NCI-H1105 (cell line): ENCODE data around the gene CELF1.
A peak's percentile ranks its signal among the peaks of the same experiment; 100 is the strongest.
"Not testable (repeated sequence)": the region's sequence is repeated elsewhere in the genome, so short reads cannot be mapped to it uniquely, and the experiment has no call there.

Experiments used
- DNase-seq: peaks from one replicate; lab custom pipeline; 2025; lab: John Stamatoyannopoulos, UW

The CELF1 gene

DNA sequence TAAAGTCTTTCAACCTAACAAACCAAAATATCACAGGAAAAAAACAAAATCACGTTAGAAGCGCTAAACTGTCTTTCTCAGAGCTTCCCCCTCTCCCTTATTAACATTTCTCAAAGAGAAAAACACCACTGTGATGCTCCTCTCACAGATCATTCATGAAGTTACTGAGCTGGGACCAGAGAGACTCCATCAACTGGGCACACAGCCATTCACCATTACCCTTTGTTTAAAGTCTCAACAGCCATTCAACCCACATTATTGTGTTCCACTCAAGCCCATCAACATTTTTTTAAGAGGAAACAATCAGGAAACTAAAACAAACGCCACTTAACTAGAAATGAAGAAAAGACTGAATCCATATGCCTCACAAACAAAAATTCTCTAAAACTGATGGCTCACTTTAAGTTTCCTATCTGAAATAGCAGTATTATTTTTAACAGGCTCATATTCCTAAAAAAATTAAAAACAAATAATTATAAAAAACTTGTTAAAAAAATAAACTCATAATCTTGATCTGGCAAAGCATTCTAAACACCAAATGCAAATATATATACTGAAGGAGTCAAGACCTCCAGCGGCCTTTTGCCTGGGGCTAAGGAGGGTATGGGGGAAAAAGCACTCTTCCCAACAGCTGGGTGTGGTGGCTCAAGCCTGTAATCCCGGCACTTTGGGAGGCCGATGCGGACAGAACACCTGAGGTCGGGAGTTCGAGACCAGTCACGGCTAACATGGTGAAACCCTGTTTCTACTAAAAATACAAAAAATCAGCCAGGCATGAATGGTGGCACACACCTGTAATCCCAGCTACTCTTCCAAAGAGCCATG is 14.0 kb downstream of the CELF1 start:
- DNase-seq: peak; percentile 81

DNA sequence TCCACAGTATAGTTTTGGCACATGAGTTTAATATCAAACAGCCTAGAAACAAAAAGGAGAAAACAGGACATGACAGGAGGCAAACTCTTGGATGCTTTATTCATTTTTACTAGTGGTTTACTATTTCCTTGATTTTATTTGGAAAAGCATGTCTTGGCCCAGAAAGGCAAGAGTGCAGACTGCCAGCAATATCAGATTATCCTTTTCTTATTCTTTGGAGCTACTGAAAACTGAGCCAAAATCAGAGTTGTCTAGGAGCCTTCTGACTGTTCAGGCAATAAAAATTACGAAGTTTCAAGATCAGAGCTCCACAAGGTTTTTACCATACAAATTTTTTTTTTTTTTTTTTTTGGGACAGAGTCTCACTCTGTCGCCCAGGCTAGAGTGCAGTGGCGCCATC is 16.0 kb downstream of the CELF1 start:
- DNase-seq: no peak

DNA sequence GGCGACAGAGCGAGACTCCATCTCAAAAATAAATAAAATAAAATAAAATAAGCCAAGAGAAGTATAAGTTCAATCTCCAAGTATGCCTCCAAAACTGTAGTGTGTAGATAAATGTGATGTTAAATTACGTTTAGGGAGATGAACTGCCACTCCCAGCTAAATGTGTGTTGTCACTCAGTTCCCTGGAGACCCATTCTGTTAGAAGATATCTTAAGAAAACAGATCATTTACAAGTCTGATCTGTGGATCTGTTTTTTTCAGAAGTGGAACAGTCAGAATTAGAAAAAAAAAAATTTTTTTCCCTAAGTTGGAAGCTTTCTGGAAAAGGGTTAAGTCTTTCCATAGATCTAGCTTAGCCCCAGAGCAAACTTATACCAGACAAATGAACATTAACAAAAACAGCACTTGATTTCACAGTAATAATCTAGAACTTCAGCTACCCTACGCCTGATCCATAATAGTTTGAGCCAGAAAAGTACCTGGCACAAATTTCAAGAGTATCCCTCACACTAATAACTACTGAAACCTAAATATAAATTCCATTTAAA is 18.2 kb downstream of the CELF1 start:
- DNase-seq: no peak

DNA sequence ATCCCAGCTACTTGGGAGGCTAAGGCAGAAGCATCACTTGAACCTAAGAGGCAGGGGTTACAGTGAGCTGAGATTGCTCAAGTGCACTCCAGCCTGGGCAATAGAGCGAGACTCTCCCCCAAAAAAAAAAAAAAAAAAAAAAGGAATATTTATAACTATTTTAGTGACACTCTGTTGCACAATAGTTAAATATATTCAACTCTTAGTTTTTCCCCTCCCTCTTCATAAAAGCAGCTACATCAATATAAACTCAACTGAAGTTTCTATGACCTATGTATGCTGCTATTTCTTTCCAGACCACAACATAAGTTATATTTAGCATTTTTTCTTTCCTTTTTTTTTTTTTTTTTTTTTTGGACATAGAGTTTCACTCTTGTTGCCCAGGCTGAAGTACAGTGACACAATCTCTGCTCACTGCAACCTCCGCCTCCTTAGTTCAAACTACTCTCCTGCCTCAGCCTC is 19.2 kb downstream of the CELF1 start:
- no peak for DNase-seq

DNA sequence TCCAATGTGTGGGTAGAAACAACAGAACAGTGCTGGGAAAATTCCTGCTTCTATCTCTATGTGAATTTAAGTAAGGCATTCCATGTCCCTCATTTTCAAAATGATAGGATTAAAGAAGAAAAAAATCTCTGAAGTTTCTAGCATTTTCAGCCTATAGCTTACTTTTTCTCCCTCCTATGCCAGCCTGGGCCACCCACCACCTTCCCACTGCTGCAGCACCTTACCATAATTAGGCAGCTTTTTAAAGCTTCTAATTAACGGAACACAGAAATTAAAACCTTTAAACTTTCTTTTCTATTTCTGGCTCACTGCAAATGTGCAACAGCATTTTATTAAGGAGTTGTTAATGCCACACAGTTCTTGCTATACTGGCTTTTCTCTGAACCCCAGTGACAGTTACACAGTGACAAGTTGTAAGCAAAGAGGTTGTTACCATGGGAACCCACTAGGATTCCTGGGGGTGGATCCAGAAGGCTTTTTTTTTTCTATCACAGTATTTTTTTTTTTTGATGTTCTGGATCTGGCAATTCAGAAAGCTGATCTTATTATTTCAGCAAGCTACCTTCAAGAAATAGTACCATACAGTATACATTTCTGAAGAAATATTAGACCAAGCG is 20.2 kb downstream of the CELF1 start:
- no peak for DNase-seq

DNA sequence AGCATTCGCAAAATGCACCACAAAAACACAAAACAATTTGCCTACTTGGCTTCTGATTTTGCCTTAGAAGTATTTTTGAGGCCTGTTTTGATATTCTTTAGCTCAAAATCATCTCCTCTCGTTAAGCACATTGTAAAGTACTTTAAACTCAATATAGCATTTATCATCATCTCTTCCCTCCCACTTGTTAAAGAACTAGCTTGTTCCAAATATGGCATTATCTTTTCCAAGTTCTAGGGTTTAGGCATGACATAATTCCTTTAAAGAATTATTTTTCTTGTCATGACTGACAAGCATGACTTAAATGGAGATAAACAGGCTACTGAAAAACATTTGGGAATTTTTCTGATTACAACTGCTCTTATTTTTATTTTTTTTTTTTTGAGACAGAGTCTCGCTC is 21.3 kb downstream of the CELF1 start:
- no peak for DNase-seq

DNA sequence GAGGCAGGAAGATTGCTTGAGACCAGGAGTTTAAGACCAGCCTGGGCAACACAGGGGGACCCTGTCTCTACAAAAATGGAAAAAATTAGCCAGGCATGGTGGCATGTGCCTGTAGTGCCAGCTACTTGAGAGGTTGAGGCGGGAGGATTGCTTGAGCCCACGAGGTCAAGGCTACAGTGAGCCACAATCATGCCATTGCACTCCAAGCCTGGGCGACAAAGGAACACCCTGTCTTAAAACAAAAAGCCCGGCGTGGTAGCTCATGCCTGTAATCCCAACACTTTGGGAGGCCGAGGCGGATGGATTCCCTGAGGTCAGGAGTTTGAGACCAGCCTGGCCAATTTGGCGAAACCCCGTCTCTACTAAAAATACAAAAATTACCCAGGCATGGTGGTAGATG is 22.2 kb downstream of the CELF1 start:
- not testable (repeated sequence) for DNase-seq

DNA sequence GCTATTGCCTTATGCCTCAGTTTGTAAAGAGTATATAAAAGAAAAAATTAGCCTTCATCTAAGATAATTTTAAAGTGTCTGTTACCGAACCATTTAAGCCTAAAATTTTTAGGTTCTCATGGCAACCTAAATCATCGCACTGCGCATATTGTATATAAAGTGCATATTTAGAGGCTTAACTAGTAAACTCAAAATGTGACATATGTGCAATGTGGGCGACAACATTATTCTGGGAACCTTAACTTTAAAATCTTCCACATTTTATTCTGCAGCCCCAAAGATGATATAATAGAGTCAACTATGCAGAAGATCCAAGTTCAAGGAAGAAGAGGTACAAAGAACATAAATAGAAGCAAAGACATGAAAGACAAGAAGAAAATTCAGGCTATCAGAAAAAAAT is 23.0 kb downstream of the CELF1 start:
- DNase-seq: no peak

DNA sequence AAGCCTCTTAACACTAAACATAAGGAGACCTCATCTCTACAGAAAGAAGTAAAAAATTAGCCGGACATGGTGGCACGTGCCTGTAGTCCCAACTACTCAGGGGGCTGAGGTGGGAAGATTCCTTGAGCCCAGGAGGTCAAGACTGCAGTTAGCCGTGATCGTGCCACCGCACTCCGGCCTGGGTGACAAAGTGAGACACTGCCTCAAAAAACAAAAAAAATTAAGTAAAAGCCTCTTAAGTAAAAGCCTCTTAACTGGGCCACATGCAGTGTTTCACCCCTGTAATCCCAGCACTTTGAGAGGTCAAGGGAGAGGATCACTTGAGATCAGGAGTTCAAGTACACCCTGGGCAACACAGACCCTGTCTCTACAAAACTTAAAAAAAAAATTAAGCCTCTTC is 25.7 kb downstream of the CELF1 start:
- no peak for DNase-seq

DNA sequence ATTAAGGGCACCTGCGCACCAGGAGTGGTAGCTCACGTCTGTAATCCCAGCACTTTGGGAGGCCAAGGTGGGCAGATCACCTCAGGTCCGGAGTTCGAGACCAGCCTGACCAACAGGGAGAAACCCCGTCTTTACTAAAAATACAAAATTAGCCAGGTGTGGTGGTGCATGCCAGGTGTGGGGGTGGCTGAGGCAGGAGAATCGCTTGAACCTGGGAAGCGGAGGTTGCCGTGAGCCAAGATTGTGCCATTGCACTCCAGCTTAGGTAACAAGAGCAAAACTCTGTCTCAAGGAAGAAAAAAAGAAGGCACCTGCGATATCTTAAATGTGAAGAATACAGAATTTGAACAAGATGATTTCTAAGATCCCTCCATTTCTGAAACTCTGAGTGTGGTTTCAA is 26.9 kb downstream of the CELF1 start:
- not testable (repeated sequence) for DNase-seq

DNA sequence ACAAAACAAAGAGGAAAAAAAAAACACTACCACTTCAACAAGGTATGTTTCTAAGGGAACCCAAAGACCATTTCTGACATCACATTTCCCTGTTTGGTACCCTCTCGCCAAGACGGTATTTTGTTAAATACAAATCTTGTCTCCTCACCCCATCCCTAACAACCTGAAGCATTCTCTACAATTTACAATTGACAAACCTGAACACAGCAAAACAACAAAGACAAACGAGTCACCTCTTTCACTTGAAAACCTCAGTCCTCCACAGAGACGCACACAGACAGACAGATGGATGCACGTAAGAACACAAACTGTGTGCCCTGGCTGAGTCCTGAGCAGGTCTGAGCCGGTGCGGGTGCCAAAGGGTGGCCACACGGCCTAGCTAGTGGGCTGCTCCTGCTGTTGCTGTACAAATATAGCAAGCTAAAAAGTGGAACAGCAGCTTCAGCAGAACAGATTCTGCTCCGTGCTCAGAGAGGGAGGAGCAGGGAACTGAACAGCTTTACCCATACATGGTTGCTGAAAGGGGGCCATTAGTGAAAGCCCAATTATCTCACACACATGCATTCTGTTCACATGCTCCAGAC is 28.5 kb downstream of the CELF1 start:
- DNase-seq: no peak

DNA sequence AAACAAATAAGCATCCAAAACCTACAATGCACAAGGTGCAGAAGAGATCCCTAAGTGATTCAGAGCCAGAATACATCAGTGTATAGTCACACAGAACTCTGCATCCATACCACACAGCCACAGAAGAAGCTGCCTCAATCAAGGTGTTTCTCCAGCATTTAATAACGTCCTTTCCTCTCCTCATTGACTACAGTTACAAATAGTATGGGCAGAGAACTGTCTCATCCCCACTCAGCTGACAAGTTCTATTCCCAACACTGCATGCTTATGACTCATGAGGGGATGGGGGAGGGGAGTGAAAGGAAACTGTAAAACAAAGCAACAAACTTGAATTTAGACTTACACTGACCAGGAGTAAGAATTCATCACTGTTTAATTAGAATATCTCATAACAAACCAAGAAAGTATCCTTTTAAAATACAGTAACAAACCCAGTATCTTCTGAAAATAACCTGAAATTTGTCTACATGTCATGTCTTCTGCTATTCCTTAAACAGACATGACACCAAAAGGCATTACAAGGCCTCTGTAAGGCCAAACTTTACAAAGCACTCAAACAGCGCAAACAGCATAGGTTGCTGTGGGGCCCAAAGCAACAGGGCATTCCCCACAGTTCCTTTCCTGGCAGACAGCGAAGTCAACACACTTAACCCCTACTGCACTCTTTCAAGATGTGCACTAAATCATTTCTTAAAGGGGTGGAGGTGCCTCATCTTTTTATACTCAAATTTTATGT is 29.3 kb downstream of the CELF1 start:
- no peak for DNase-seq

DNA sequence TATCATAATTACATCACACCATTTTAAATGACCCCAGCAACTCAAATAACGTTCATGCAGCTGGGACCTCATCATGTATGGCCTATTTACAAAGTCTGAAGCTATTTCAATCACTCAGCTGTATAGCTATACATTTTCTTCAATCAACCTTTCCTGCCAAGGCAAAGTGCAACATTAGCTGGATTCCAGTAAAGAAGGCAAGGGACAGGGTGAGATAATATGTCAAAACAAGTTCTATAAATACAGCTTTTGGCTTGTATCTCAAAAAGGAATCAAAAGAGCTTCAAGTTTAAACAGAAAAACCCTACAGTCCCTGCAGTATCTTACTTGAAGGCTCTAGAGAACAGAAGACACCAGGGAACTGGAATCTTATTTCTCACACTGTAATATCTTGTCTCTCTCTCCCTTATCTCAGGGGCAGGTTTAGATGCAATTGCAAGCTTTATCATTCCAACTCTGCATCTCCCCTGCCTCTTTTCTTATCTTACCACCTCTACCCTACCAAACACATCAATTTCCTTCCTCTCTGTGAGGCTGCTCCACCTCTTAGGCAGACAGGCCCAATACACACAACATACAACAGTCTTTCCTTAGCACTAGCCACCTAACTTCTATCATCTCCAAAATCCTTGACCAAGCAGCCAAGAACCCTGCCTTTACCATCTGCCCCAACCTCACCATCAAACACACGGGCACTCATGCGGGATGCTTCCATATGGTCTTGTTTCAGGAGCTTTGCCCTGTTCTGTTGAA is 34.5 kb downstream of the CELF1 start:
- no peak for DNase-seq

DNA sequence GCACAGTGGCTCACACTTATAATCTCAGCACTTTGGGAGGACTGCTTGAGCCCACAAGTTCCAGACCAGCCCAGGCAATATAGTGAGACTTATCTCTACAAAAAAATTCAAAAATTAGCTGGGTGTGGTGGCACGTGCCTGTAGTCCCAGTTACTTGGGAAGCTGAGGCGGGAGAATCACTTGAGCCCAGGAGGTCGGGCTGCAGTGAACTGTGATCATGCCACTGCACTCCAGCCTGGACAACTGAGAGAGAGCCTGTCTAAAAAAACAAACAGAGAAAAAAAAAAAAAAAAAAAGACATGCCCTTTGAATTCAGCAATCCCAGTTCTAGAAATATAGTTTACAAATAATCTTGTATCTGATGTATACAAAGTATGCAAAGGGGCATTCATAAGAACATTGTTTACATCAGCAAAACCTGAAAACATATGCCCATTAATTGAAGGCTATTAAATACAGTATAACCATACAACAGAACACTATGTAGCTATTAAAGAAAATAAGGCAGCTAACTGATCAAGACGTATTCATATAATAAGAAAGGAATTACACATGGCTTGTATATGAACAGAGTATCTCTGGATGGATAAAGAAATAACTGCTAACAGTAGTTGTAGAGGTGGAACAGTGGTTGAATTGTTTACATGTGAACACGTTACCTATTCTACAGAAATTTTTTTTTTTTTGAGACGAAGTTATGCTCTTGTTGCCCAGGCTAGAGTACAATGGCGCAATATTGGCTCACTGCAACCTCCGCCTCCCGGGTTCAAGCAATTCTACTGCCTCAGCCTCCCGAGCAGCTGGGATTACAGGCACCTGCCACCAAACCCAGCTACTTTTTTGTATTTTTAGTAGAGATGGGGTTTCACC is 35.7 kb downstream of the CELF1 start:
- no peak for DNase-seq

DNA sequence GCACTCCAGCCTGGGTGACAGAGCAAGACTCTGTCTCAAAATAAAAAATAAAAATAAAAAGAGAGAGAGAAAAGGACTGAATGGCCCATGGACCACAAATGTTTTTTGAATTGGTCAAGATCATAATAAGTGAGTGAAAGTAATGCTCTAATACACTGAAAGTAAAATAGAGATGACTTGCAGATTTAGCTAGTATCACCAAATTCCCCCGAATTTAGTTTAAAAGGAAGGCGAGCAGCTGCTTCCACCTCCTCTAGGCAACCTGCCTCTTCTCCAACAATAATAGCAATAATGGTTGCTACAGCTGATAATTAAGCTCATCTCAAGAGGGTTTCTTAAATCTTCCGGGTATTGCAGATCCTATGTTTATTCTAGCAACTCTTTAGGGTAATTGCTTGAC is 36.8 kb downstream of the CELF1 start:
- DNase-seq: peak; percentile 43

DNA sequence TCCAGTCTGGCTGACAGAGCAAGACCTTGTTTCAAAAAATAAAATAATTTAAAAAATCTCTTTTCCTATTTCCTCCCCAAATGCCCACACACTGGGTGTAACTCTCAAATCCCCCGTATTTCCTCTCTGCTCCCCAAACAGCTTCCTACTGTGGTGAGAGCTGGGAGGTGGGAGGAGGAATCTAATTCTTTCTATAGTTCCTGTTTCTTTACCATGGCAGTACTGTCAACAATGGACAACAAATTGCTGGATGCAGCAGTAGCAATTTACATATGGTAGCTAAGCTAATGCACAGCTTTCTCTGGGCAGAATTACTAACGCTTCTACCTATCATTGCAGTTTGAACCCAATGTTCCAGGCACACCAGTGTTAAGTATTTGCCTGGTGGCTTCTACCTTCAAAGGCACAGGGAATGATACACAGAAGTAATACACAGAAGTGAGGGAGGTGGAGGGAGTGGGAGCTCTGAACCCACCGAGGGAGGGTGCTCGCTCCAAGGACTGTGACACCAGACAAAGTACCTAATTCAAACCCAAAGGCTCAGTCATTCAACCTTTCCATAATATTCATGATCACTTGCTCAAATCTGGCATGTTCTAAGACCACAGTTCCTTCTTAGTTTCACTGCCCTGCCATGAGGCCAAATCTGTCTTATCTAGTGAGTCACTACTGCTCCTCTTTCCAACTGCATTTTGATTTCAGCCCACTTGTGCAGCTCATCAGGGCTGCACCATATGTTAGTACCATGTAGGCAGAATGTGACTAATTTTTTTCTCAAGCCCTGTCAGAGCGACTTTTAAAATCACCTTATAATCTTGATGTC is 37.9 kb downstream of the CELF1 start:
- no peak for DNase-seq

DNA sequence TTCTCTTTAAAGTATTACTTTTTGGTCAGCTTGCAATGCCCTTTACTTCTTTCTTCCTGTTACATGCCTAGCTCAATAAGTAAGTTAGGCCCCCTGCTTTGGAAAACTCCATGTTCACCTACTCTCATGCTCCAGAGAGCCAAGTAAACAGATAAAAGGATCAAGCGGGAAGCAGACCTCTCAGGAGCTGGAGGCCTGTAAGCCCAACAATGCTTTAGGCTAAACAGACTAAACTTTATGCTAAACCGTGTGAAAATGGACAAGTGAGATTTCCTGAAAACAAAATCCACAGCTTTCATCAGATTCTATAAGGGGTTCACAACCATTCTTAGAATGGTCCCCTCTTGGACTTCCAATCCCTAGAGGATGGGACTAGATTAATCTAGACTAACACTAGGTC is 40.2 kb downstream of the CELF1 start:
- no peak for DNase-seq

DNA sequence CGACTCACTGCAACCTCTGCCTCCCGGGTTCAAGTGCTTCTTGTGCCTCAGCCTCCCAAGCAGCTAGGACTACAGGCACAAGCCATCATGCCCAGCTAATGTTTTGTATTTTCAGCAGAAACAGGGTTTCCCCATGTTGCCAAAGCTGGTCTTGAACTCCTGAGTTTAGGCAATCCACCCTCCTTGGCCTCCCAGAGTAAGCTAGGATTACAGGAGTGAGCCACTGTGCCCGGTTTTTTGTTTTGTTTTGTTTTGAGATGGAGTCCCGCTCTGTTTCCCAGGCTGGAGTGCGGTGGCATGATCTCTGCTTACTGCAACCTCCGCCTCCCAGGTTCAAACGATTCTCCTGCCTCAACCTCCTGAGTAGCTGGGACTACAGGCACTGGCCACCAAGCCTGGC is 41.0 kb downstream of the CELF1 start:
- DNase-seq: no peak

DNA sequence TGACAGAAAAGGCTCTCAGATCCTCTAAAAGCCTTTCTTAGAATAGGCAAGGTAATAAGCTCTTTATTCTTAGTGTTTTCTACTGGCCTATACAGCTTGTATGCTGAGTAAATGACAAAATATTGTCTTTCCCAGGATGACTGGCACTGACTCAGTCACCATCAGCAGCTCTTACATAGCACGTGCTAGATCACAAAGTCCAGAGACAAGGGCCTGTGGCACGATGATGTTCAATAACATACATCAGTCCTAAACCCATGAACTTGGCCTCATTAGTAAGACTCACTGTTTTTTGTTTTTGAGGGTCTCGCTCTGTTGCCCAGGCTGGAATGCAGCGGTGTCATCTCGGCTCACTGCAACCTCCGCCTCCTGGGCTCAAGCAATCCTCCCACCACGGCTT is 42.7 kb downstream of the CELF1 start:
- no peak for DNase-seq

DNA sequence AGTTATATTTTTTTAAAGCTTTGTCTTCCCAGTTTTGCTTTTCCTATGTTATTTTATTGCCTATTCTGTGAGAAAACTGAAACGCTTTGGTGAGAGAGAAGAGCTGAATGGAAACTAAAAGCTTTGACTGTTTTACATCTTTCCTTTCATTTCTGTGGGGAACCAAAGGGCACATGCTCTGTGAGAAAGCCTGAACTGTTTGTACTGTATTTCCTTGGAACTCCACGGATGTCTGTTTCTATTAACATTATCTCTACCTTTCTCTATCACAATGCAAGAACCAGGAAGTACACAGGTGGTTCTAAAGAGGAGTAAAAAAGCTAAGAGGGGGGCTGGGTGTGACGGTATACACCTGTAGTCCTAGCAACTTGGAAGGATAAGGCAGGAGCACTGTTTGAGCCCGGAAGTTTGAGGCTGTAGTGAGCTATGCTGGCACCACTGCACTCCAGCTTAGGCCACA is 43.8 kb downstream of the CELF1 start:
- no peak for DNase-seq
